Measurements from ENCODE around the gene DLX2.

- no peak for TF ChIP-seq POLR2A (IDR thresholded peaks at IDR 0.05)
- no peak for TF ChIP-seq CTCF (IDR thresholded peaks at IDR 0.05)
- TF ChIP-seq POLR2AphosphoS5 (IDR thresholded peaks at IDR 0.05) = no peak
These were observed 5.1 kb downstream of the DLX2 start for GRCh38 chr2:172097557-172098131.

Data from gastroesophageal sphincter (tissue), 3 donors.